GM21447 (cell line): ENCODE measurements around the gene GRB7.
A peak's percentile ranks its signal among the peaks of the same experiment; 100 is the strongest.

Source experiments
- ATAC-seq: cut with Tn5 transposase; IDR thresholded peaks from one replicate; pipeline ENCODE4 v1.9.1; 2021; ENCODE audit not compliant: unreplicated experiment

Gene GRB7

DNA sequence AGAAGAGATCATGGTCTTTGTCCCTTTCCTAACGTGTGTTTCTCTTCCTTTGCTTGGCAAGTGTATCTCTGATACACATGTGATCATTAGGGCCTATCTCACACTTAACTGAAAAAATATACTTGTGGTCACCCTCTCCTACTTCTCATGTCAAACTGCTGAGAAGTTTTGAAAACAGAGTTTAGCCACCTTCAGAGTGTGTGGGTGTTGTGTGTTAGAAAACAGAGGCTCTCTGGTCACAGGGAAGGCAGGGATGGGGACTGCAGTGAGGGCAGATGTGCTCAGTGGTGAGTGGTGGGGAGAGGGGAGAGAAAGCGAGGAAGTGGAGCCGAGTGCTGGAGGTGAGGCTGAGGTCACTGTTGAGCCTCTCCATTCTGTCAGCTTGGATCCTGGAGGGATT is 29.4 kb downstream of the GRB7 start:
- ATAC-seq = no peak

DNA sequence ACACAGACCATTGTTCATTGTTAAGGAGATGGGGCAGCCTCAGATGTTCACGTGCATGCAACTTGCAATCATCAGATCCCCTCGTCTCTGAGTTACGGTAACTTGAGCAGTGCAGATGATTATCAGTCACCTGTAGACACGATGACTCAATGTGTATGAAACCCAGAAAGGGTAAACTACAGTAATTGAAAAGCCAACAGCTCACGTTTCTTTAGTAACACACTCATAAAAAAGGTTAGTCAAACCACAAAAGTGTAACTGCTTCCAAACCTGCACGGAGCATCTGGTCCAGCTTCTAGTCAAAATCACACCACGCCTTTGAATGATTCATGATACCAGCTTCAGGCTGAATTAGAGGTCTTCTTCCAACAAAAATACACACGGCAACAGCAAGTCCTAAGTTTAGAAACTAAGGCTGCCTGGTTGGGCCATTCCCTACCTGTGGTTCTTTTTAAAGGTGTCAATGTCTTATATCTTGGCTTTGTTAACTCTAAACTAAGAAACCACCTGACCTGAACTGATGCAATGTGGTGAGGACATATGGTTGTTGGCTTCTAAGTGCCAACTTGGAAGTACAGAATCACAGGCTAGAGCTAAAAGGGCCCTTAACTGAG is 32.3 kb downstream of the GRB7 start:
- peak; percentile 56 for ATAC-seq

DNA sequence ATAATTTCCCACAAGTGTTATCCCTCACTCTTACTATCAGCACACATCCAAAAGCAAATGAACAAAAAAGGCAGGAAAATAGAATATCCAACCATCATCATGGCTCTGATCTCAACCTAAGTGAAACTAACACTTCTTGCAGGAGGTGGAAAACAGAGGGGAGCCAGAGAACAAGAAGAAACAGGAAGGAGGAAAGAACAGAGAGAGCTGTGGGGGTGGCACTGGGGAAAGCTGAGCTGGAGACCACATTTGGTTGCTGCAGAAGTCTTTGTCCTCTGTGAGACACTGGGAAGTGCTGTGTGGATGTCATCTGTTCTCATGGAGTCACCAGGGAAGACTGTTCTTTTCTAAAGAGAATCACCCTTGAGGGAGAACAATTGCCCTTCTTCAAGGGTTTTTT is 34.7 kb downstream of the GRB7 start:
- ATAC-seq = no peak

DNA sequence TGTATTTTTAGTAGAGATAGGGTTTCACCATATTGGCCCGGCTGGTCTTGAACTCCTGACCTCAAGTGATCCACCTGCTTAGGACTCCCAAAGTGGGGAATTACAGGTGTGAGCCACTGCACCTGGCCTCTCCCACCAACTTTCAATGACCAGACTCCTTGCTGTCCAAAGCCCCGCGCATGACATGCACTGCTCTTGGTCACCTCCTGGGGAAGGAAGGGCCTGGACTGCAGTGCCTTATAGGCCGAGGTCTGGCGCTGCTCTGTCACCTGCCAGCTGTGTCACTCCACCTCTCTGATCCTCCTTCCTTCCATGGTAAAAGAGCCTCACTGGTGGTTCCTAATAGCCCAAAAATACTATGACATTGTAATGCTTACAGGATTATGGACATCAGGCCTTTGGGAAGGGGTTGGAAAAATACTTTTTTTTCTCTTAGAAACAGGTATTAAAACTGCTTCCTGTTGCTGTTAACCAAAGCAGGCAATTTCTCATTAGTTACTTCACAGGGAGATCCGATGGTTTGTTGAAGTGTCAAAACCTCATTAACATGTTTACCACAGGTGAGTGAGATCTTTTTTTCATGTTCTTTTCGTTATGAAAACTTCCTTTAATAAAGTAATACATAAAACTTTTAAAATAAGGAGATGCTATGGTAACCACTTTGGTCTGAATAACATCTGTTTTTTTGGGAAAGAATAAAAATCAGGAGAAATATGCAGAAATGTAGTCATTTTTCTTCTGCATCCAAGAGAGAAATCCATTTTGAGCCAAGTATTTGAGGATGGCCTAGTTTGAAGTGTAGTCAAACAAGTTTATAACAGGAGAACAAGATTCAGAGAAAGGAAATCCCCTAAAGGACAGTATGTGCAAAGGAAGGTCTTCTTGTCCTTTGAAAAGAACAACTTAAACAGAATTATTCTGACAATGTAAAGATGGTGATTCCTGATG is 35.5 kb downstream of the GRB7 start:
- ATAC-seq = no peak

DNA sequence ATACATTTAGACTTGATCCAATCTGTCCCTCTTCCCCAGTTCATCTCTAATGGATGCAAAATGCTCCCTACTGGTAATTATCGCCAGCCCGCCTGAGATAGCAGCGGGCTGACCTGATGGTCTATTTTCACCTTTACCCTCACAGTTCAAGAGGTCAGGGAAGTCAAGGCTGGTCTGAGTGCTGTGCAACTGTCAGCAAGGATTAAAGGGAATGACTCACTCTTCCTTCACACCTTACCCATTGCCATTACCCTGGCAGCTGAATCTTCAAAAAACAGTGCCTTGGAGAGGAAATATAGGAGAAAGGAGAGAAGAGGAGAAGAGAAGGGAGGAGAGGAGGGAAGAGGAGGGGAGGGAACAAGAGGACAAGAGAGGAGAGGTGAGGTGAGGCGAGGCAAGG is 36.3 kb downstream of the GRB7 start:
- ATAC-seq = no peak

DNA sequence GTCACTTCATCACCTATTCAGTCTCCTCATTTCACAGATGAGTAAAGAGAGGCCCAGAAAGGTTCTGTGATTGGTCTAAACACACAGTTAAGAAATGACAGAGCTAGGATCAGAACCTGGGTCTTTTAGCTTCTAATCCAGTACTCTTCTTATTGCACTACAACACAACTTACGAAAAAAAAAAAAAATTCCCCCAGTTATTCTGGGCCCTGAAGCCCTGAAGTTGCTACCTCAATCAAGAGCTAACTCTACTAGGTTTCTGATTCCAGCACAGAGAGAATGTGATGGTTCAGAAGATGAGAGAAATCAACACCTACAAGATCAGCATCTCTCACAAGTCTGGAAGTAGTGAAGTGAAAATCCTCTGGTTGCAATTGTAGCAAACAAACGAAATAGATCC is 37.3 kb downstream of the GRB7 start:
- no peak for ATAC-seq

DNA sequence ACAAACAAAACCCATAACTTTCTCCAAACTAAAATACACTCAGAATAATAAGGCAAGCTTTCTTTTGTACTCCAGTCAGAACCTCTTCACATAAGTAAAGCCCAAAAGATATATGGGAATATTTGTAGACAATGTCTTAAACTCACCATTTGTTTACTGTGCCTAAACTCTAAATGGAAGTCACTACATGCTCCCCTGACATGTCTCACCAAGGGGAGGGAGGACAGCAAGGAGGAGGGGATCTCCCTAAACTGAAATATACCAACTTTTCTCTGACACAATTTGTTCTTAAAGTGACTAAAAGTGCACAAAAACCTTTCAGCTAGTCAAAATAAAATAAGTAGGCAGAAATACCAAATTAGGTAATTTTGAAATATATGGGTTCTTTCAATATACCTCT is 38.5 kb downstream of the GRB7 start:
- no peak for ATAC-seq

DNA sequence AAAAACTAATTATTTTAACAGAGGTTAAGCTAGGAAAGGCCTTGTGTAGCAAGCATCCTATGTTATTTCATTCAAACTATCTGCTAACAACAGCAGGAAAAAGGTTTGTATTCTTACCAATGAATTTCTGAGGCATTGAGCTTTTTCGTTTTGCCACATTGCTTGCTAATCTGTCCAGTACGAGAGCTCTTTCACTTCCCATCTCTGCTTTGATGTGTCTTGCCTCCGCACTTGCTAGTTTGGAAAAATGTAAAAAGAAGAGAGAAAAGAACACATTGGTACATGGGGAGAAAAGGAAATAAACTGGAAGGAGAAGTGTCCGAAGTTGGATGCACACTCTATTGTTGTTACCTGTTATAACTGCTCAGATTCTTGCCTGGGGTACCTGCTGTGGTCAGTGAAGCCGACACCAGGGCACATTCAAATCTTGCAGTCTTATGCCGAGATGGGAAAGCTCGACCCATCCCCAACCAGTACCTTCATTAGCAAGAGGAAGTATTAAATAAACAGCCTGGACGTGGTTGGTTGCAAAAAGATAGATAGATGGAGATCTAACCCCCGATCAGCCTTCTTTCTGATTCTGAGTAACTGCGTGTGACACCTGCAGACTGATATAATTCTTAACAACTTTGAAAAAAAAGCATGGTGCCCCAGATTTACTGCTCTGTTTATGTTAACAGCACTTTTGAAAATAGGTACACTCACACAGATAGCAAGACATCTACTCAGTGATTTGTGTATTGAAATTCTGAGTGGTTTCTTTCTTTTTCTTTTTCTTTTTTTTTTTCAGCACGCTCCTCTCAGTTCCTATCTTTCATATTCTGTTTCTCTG is 40.0 kb downstream of the GRB7 start:
- ATAC-seq = peak; percentile 53

DNA sequence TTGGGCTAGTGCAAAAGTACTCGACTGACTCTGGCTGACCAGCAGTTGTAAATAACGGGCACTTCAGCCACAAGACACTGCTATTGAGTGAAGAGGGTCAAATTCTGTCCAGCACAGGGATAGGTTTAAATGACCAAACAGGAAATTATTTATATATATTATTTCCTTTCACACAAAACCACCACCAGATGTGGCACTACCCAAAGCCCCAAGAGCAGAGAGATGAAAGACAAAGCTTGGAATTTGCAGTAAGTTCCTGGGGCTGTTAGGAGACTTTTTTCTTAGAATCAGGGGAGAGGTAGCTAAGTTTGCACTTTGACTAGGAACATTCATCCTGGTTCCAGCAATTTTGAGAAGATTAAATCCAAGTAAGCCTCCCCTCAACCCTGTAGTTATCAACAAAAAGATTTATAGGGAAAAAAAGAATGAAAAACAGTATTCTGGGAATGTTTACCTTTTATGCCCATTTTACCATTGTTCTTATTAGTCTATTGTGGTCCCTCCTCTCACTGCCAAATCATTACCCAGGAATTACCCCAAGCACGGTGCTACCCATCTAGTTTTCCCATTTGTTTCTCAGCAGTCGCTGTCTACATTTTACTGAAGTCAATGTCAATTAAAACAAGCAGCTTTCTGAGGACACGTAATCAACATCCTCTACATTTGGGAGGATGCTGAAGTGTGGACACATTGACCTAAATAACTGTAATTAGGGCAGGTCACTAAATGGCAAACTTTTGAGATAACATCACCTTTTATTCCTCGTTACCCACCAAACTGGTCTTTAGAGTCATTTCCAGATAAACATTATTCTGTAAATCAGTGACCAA is 43.5 kb downstream of the GRB7 start:
- no peak for ATAC-seq

DNA sequence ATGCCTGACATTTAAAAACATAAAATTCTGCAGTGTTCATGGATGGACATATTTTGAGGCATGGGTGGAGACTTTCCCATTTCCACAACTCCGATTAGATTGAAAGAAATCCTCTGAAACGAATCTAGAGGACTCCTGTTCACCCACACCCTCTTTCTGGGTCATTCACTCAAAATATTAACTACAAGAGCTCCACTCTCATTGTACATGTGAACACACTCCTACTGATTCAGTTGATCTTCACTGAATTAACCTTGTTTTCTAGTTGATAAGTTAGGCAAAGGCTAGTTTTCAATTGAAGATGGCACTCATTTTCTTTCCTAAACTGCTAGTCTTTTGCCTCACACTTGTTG is 44.1 kb downstream of the GRB7 start:
- no peak for ATAC-seq

DNA sequence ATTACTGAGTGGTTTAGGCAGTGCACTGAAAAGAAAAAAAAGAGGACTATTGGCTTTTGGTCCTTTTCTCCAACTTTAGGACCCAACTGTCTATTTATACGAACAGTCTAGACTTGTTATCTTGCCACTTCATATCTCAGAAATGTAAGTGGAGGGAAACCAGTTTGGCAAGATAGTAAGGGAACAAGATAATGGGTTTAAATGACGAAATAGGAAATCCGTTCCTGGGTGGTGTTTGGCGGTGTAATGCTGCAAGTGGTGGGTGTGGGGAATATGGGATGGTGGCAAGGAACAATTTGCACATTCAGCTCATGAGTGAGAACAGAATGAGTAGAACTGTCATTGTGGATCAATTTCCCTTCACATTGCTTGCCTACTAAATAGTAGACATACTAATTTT is 44.7 kb downstream of the GRB7 start:
- no peak for ATAC-seq

DNA sequence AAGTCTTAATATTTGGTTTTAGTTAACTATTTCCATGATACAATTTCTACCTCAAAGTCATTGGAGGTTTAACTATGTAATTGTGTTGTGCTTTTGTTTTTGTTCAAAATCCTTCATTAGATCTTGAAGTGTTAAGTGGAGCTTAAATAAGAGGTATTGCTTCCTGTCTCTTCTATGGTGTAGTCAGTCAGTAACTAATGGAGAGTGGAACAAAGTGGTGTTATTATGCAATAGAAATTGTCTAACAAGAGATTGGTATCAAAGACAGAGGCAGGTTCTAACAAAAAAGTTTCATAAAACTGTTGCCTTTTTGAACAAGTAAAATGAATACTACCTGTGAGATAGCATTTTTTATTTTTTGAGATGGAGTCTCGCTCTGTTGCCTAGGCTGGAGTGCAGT is 45.2 kb downstream of the GRB7 start:
- ATAC-seq = no peak

DNA sequence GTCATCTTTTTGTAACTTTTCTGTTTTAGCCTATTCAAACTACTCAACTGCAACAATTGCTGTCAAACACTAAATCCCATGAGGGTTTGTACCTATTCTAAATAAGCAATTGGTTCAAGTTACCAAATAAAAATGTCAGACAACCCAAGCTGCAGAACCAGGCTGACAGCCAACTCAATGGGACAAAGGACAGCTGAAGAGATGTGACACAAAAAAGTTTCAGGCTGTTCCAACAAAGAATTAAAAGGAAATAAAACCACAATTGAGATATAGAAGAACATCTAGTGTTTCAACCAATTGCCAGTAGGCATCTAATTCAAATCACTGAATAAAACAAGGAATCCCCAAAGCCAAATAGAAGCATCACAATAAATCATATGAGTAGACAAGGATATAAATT is 49.3 kb downstream of the GRB7 start:
- ATAC-seq = no peak

DNA sequence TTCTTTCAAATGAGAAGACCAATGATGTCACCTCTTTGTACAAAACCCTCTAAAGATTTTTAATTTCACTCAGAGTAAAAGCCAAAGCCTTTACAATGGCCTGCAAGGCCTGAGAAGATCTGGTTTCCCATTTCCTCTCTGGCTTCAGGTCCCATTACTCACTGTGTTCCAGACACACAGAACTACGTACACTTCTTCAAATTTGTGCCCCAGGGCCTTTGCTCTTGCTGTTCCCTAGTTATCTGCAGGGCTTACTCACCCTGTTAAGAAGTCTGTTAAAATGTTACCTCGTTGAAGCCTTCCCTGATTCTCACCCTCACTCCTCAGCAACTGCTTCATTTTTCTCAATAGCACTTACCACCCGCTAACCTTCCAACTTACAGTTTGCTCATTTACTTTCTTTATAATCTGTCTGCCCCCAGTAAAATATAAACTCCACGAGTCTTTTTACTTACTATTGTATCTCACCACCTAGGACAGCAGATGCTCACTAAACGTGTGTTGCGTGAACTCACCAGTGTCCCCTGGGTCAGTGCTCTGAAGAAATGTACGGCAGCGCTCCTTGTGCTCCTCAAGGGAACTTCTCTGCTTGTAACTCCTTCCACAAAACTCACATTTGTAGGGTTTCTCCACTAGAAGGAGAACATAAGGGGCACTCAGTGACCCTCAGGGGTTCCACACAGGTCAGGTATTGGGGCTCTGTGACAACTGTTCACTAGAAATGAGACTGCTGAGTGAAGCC is 50.2 kb downstream of the GRB7 start:
- ATAC-seq = no peak

DNA sequence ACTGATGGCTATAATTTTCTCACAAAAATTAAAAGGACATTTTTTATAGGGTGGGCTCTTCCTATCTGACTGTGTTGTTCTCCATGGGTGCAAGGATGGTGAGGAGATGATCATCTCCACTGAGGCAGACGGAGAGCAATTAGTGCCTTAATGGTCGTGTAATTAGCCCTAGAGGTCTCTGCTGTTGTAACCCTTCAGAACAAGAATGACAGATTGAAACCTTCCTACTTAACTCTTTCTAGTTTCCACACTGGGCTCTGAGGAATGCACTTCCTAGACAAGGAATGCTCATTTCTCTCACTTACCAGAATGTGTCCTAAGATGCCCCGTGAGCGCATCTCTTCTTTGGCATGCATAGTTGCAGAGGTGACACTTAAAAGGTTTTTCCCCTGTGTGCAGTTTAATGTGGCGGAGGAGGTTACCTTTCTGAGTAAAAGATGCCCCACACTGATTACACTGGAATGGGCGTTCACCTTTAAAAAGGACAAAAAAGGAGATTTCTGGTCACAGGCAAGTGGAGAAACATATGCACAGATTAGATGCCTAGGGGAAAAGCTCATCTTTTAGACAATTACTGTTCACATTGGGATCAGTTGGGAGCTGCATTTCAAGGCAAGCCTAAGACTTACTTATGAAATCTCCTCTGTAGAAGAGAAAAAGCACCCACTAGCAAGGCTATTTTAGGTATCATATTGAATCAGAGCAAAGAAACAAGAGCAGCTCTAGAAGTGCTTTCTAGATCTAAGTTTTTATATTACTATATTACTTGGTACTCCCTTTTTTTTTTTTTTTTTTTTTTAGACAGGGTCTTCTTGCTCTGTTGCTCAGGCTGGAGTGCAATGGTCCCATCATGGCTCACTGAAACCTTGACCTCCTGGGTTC is 53.6 kb downstream of the GRB7 start:
- ATAC-seq = no peak

DNA sequence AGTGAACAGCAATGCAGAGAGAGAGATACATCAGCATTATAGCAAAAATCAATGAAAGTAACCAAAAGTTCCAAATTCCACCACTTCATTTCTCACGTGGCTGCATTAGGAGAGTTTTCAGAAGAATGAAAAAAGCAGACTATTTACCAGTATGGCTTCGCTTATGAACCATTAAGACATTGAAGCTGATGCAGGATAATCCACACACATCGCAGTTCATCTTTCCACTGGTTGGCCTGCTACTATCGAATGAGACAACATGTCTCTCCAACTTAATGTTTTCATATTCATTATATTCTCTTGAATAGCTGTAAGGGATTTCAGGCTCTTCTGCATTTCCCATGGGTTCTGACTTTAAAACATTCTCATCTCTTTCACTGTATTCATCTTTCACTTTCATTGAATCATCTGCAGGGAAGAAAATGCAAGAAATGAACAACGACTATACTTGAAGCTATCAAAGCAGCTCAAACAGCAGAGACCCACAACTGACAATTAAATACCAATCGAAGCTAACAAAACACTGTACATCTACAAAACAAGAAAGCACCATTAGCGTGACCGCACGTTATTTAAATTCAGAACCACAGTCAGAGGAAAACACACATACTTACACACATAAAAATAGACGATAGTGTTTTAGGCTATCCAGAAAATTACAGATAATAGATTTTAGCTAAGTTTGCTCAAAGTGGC is 54.9 kb downstream of the GRB7 start:
- no peak for ATAC-seq

DNA sequence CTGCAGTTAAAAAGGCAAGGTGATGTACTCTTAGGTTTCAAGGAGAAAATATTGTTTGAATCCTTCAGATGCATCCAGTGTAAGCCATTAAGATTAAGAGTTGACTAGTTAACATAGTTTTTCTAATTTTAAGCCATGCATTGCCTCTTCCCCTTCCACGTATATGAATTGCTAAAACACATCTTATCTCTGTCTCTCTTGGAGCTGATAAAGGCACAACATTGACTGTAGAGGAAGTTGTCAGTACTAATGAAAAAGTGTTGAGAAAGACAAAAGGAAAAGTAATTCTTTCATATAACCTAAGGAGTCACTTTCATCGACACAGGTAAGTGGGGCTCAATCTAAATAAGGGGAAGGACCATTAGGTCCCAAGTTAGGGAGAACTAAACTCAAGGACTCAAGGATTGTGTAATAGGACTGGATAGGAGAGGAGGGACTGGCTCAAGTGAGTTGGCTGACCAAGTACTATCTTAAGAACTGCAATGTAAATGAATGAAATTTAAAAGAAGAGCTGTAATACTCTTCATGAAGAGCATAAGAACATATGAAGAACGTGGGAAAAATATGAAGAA is 55.6 kb downstream of the GRB7 start:
- no peak for ATAC-seq

DNA sequence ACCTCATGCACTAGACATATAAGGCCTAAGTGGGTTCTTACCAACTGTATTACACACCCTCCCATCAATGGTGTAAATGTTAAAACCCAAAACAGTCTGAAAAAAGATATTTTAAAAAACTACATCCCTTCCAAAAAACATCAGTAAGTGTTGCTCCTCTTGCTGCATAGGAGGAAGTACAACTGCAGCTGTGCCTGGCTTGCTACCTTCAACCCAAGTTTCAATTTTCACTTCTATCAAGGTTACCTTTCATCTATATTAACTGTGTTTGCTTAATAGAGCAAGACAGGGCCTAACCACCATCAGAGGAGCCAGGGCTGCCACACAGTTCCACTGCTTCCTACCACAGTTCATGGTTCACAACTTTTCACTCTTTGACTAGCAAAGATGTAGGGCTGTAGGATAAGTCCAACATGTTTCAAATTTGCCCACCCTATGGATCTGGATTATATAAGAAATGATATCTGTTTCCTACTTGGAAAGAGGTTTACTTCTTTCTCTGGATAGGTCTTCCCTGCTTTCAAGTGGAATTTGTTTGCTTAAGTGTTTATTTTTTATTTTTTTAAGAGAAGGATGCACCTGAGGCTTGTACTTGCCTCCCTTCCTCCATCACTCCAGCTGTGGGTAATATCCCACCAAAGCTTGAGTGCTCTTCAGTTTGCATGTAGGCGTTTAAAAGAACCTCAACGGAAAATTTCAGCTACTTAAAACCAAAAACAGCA is 56.7 kb downstream of the GRB7 start:
- peak; percentile 72 for ATAC-seq
